GM12872 (cell line): ENCODE measurements around the gene MCL1.

Source experiments
- TF ChIP-seq, protein P1 (sequence below): IDR thresholded peaks from 3 replicates; pipeline ENCODE4 v1.5.1; 2011; ENCODE audit warnings: low read depth, mild to moderate bottlenecking, low read length, moderate library complexity; ENCODE audit not compliant: insufficient read depth

The MCL1 gene

DNA sequence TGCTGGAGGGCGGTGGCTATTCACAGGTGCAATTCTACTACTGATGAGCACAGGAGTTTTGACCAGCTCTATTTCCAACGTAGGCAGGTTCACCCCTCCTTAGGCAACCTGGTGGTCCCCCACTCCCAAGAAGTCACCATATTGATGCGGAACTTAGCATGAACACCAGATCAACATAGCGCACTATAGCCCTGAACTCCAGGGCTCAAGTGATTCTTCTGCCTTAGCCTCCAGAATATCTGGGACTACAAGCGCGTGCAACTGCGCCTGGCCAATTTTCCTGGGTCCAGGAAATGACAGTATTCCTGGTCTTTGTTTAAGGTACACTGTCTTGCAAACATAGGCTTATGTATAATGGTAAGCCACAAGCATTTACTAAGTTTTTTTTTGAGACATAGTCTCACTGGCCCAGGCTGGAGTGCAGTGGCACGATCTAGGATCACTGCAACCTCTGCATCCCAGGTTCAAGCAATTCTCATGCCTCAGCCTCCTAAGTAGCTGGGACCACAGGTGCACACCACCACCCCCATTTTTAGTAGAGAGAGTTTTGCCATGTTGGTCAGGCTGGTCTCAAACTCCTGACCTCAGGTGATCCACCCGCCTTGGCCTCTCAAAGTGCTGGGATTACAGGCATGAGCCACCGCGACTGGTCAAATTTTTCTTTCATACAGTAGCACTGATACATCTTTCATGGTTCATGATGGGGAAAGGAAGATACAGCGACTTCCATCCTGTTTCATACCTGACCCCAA lies 12.6 kb downstream of the MCL1 start:
- TF ChIP-seq, protein P1, sequence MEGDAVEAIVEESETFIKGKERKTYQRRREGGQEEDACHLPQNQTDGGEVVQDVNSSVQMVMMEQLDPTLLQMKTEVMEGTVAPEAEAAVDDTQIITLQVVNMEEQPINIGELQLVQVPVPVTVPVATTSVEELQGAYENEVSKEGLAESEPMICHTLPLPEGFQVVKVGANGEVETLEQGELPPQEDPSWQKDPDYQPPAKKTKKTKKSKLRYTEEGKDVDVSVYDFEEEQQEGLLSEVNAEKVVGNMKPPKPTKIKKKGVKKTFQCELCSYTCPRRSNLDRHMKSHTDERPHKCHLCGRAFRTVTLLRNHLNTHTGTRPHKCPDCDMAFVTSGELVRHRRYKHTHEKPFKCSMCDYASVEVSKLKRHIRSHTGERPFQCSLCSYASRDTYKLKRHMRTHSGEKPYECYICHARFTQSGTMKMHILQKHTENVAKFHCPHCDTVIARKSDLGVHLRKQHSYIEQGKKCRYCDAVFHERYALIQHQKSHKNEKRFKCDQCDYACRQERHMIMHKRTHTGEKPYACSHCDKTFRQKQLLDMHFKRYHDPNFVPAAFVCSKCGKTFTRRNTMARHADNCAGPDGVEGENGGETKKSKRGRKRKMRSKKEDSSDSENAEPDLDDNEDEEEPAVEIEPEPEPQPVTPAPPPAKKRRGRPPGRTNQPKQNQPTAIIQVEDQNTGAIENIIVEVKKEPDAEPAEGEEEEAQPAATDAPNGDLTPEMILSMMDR = no peak

DNA sequence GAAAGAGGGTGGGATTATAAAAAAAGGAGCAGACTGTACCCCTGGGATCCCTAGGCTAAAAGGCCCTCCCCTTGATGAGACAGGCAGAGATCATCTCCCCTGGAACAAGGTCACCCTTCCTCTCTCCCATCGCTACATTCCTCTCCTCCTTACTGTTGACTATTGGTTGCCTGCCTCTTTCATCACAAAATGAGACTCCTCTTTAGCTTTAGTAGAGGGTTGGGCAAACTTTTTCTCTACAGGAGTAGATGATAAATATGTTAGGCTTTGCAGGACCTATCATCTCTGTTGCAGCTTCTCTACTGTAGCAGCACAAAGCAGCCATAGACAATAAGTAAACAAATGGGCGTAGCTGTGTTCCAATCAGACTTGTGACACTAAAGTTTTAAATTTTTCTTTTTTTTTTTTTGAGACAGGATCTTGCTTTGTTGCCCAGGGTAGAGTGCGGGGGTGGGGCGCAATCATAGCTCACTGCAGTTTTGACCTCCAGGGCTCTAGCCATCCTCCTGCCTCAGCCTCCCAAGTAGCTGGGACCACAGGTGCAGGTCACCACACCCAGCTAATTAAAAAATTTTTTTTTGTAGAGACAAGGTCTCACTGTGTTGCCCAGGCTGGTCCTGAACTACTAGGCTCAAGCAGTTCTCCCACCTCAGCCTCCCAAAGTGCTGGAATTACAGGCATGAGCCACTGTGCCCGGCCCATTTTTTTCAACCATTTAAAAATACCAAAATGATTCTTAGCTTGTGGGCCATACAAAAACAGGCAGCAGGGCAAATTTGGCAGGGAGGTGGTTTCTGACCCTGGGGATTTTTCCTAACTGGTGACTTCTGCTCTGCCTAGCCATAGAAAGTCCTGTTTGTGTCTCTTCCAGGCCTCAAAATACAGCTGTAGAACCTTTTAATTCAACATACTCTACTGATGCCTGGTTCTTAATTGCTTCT lies 15.1 kb downstream of the MCL1 start:
- TF ChIP-seq, protein P1 = no peak

DNA sequence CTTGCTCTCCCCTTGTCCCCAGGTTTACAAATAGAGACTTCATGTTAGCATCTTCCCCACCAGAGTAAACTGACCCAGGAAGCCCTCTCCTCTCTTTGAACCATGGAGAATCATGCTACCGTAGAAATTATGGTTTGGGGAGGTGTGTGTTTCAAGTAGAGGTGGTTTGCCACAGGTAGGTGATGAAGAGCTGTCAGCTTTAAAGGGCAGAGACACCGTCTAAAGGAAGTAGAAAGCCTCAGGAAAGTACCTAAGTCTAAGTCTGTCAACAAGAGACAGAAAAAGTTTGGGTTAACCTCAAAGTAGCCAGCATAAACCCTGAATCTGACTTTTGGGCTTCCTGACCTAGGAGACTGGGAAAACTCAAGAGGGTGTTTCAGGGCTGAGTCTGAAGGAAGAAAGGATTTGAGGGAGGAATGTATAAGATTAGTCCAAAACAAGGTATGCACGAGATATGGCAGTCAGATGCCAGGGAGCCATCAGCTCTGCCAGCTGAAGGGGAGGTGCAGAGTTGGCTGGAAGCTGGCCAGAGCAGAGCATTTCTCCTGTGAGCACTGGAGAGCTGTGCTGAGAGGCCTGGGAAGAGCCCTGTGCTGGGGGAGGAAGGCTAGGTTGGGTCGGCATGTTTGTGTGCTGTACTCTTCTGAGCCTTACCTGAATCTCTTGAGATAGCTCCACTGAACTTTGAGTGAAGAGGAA lies 15.9 kb downstream of the MCL1 start:
- TF ChIP-seq, protein P1 = 0 out of 3 replicates have a peak, but pooled peaks have one; percentile 15

DNA sequence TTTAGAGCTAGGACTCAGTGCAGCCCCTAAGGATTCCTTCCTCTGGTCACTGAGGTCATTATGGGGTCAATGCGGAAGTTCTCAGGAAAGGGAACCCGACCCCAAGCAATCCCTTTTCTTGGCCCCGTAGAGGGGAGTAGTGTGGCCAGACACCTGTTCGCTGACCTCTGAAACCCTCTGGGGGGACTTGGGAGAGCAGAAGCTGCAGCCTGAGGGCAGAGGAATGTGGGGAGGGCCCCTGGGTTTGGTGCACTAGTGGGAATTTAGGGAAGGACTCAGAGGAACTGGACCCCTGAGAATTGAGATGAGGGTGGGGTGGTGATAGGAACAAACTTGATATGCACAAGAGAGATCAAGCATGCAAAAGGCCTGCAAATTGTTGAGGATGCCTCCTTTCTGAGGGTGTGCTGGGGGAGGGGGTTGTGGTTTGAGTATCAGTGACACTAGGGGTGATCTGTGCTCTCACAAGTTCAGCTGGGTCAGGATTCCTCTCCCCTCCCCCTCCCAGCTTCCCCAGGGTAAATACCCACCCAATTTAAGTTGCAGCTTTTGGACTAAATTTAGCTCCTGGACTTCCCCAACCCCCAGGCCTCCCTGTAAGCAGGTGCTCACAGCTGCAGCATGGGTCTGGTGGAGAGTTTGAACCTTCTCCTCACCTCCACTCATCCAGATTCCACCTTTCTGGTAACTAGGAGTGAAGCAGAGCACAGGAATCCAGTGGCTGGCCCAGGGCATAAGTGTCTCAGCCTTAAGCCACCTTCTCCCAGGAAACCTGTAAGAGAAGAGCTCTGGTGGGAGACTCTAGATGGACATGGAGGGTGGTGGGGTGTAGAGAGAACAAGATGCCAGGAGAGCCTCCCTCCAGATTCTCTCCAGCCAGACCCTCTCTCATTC lies 16.7 kb downstream of the MCL1 start:
- TF ChIP-seq, protein P1 = no peak

DNA sequence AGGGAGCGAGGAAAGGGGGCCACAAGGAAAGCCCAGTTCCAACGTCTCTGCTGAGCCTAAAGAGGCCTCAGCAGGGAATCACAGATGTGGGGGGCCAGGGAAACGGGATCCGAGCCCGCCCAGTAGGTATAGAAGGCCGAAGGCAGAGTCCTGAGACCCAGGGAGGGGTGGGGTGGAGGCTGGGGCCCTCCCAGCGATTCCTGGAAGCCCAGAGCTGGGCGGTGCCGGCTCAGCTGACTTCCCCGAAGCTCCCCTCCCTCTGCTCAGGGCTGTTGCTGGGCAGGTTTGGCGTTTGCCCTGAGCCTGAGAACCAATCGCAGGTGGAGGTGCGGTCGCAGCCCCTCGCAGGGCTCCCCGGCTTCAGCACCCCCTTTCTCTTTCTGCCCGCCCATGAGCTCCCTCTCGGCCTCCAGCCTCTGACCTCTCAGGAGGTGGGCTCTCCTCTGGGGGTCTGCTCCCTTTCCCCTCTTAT lies 17.4 kb downstream of the MCL1 start:
- TF ChIP-seq, protein P1 = no peak

DNA sequence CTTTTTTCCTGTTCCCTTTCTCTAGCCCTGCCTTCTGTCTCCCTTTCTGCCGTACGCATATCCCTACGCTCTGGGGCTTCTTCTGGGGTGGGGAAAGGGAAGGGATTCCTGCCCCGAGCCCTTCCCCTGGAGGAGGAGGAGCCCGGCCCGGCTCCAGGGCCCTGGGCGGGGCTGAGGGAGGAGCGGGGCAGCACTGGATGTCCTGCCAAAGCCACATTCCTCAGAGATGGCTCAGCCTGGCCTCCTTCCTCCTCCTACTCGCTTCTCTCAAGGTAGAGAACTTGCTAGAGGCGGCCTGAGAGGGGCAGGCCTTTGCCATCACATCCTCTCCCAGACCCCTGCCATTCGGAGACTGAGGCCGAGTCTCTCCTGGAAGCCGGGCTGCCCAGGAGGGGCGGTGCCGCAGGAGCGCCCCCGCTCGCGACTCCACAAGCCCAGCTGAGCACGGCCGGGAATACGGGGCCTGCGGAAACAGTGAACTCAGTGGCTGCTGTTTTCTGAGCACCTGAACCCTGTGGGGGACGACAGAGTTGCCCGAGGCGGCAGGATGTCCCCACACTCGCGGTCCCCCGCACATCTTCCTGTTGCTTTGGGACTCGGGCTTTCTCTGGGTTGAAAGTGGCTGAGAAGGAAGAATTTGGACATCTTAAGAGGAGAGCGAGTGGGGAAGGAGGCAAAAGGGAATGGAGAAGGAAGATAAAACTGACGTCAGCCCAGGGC lies 18.0 kb downstream of the MCL1 start:
- TF ChIP-seq, protein P1 = no peak
